Activated effector memory CD4-positive, alpha-beta T cell treated with anti-CD3 and anti-CD28 coated beads, Interleukin-2, amount 50 U/mL, for 16 hours (primary cell): ENCODE results near the gene CNP.

ENCODE experiments used
- DNase-seq: peaks from one replicate; pipeline ENCODE4 v3.0.0-alpha.2; 2020

The CNP gene

DNA sequence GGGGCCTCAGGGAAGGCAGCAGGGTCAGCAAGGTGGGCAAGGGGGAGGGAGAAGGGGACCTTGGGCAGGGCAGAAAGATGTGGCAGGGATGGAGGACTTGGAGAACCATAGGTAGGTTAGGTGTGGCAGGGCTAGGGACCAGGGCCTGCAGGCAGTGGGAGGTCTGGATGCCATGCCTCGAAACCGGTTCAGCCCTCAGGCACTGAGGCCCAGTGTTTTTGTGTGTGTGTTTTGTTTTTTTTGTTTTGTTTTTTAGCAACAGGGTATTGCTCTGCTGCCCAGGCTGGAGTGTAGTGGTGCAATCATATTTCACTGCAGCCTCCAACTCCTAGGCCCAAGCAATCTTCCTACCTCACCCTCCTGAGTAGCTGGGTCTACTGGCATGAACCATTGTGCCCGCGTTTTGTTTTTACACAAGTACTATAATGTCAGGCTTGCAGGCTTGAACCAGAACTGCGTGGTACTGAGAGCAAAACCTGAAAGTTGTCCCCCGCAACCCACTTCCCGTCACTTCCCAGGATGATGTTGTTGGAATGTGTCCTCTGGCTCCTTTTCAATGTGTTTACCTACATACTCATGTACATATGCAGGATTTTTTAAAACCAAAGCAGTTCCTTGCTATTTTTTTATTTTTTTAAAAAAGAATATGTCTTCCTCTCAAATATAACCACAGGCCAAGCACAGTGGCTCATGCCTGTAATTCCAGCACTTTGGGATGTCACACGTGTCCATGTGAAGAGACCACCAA is 23.8 kb upstream of the CNP start:
- no peak for DNase-seq

DNA sequence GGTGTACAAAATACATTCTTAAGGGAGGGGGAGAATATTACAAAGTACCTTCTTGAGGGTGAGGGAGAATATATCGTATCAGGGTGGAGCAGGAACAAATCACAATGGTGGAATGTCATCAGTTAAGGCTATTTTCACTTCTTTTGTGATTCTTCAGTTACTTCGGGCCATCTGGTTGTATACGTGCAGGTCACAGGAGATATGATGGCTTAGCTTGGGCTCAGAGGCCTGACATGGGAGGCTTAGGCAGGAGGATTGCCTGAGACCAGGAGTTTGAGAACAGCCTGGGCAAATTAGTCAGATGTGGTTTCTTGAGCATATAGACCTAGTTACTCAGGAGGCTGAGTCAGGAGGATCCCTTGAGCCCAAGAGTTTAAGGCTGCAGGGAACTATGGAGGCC is 23.1 kb upstream of the CNP start:
- DNase-seq = no peak

DNA sequence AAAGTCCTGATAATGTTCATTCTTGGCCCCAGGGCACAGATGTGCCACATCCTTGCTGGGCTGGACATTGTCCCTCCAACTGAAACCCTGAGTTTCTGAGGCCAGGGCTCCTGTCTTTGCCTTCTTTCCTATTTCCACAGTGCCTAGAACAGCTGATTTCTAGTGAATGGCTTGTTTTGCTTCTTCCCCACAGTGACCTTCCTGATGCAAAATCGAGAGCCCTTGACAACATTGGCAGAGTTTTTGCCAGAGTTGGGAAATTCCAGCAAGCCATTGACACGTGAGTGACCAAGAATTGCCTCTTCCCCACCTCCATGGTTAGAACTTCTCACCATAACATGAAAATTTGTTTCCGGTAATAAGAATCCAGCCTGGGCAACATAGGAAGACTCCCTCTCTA is 21.7 kb upstream of the CNP start:
- no peak for DNase-seq

DNA sequence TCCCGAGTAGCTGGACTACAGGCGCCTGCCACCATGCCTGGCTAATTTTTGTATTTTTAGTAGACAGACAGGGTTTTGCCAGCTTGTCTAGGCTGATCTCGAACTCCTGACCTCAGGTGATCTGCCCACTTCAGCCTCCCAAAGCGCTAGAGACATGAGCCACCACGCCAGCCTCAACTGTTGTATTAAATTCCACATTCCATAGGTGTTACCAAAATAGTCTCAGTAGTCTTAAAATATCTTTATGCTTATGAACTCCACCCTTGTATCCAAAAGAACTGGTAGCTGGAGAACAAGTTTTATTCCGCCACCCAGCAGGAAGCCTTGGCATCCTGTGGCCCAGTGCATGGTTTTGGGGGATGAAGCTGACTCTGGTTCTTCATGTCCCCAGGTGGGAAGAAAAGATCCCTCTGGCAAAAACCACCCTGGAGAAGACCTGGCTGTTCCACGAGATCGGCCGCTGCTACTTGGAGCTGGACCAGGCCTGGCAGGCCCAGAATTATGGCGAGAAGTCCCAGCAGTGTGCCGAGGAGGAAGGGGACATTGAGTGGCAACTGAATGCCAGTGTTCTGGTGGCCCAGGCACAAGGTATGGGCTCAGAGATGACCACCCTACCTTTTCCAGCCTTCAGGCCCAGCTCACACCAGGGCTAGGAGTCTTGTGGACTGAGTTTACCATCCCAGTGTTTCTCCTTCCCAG is 17.7 kb upstream of the CNP start:
- DNase-seq = no peak

DNA sequence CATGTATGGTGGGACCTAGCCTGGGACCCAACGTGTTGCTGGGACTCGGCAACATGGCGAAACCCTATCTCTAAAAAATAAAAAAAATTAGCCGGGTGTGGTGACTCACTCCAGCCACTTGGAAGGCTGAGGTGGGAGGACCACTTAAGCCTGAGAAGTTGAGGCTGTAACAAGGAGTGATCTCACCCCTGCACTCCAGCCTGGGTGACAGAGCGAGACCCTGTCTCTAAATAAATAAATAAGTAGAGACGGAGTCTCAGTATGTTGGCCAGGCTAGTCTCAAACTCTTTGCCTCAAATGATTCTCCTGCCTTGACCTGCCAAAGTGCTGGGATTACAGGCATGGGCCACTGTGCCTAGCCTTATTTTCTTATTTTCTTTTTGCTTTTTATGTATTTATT is 10.1 kb upstream of the CNP start:
- DNase-seq = no peak

DNA sequence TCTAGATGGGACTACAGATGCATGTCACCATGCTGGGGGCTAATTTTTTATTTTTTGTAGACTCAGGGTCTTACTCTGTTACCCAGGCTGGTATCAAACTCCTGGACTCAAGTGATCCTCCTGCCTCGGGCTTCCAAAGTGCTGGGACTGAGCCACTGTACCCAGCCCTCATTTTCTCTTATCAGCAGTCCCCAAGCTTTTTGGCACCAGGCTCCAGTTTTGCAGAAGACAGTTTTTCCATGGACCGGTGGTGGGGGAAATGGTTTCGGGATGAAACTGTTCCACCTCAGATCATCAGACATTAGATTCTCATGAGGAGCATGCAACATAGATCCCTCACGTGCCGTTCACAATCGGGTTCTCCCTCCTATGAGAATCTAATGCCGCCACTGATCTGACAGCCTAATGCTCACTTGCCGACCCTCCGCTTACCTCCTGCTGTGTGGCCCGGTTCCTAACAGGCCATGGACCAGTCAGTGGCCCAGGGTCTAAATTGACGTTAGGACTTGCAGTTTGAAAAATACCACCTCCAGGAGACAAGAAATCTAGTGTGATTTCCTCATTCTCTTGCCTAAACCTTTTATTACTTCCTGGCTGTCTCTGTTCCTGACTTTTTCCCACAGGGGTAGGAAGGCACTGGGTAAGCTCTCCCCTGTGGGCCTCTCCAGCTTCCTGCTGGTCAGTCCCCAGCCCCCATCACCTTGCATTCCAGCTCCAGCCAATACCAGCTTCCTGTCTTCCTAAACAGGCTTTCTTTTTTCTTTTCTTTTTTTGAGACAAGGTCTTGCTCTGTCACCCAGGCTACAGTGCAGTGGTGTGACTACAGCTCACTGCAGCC is 9.3 kb upstream of the CNP start:
- no peak for DNase-seq

DNA sequence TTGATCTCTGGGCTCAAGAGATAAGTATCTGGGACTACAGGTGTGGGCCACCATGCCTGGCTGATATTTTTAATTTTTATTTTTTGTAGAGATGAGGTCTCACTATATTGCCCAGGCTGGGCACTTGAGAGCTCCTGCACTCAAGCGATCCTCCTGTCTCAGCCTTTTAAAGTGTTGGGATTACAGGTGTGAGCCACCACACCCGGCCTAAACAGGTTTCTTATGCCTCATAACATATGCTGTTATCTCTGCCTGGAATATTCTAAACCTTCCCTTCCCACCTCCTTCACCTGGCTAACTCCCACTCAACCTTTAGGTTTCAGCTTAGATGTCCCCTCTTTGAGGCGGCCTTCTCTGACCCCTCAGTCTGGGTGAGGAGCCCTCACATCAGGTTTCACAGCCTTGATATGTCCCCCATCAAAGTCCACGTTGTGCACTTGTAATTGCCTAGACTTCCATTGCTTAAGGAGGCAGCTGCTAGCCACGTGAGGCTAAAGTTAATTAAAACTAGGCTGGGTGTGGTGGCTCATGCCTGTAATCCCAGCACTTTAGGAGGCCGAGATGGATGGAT is 8.6 kb upstream of the CNP start:
- DNase-seq = no peak

DNA sequence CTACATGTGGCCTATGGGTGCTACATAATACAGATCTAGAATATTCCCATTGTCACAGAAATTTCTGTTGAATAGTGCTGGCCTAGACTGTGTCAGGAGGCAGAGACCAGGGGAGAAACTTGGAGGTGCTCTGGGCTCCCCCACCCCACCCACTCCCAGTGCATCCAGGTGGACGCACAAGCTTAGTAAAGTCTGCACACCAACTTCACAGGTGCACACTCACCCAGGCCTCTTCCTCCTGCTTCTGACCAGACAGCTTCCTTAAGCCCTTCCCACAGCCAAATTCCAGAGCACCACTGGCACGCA is 7.6 kb upstream of the CNP start:
- no peak for DNase-seq

DNA sequence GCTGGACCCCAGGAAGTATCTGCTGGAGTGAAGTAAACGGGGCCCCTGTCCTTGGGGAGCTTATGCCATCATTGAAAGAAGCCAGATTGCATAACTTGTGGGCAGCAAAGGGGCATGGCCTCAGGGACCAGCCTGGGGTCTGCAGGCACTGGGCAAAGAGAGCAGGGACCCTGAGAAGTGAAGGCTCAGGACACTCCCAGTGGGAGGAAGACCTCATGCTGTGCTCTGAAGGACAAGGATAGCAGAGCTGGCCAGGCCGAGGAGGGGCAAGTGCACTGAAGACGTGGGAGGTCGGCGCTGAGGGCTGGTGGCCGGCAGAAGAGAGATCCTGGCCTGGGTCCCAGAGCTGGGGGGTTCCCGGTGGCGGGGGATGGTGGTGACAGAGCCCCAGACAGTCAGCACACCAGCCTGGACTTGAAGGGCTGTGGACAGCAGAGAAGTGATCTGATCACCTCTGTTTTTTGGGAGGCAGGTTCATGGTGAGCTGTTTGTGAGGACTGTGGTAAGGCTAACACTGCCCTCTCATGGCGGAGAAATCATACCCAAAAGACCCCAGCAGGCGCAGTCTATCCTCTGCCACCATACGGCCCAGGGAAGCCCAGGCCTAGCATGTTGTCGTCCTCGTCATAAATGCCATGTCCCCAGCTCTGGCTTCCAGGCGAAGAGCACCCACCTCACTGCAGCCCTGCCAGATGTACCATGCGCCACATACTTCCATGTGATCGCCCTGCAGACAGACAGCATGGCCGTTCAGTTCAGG is 7.1 kb upstream of the CNP start:
- no peak for DNase-seq

DNA sequence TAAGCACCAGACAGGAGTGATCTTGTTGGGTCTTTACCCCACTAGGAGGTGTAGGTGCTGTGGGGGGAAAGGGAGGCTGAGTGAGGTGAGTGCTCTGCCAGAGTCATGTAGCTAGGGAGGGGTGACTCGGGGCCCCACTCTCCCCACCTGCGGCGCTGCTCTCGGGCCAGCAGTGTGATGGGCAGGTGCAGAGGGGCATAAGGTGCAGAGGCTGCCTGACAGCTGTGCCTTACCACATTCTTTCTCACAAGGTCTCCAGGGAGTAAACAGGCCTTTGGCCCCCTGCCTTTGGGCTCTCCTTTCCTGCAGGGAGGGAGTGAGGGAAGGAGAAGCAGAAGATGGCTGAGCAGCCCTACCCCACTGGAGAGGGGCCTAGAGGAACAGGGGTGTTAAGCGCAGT is 4.5 kb upstream of the CNP start:
- DNase-seq = no peak

DNA sequence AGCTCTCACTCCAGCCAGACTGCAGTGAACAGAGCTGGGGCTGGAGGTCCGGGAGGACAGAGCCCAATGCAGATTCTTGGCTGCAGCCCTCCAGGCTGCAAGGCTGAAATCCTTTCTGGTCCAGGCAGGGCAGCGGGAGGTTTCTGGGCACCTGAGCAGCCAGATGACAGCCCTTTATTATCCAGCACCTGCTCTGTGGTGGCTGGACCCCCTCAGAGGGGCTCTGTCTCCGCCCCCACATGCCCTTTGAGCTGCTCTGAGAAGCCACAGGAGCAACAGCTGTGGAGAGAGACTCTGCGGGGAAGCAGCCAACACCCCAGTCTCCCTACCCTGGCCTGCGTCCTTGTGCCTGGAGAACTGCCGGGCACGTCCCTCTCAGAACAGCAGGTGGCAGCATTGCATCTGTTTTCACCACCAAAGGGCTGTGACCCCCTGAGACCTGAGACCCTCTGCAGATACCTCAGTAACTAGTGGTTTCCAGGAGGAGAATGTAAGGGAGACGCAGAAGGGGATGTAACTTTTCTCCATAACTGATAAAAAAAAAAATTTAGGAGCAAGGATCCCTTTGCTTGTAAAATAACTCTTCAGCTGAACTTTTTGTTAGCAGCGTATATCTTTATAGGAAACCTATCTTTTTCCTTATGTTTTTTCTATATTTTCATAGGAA is 3.7 kb upstream of the CNP start:
- DNase-seq = peak; percentile 88

DNA sequence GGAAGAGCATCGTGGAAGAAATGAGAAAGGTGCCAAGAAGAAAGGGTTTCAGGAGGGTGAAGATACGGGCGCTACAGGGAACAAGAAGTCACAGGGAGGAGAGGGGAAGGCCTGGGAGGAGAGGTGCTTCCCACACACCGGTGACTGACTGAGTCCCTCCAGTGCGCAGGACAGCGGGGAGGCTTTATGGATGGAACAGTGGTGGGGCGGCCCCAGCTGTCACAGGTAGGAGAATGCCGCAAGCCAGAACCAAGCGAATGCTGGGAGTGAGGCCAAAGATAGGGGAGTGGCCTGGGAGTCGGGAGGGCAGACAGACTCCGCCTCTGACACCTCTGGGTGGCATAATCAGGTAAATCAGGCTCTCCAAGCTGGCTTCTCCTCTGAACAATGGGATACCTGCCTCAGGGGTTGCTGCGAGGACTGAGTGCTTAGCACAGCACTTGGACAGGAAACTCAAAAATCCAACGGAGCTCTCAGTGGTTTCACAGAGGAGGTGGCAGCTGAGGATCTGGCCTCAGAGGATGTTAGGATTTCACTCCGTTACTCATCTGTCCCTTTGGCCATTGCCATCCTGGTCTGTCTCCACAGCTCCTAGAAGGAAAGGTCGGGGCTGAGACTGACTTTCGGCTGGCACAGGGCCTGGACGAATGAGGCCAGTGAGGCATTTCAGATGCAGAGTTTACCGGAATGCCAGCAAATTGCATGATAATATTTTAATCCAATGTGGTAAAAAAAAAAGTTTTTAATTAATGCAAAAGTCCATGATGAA is 717 bp upstream of the CNP start:
- DNase-seq = peak; percentile 89

DNA sequence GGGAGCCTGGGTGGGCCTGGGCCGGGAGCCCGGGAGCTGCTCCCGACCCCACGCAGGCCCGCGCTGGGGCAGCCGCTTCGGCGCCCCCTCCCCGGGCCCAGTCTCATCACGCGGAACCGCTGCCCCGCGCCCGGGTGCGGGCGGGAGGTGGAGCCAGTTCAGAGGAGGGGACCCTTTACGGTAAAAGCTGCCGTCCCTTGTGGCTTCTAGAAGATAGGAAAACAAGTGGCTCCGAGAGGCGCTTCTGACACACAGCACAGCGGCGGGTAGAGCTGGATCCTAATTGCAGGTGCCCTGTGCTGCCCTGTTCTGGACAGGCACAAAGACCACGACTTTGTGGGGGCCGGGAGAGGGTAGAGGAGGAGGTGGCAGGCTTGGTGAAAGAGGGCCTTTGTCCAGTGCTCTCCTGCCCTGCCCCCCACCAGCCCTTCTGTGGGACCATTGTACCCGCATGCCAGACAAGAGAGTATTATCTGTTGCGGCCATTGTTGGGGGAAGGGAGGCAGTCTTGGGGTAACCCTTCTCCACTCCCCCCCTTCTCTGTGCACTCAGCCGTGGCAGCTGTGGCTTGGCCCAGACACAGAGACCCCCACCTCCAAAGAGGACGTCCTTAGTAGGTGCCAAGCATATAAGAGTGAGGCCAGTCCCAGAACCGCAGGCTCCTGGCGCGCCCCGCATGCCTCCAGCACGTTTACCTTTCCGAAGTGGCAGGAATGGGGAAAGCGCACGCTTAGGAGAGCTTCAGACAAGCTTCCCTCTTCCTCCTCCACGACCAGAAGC is 736 bp downstream of the CNP start:
- DNase-seq = peak; percentile 77

DNA sequence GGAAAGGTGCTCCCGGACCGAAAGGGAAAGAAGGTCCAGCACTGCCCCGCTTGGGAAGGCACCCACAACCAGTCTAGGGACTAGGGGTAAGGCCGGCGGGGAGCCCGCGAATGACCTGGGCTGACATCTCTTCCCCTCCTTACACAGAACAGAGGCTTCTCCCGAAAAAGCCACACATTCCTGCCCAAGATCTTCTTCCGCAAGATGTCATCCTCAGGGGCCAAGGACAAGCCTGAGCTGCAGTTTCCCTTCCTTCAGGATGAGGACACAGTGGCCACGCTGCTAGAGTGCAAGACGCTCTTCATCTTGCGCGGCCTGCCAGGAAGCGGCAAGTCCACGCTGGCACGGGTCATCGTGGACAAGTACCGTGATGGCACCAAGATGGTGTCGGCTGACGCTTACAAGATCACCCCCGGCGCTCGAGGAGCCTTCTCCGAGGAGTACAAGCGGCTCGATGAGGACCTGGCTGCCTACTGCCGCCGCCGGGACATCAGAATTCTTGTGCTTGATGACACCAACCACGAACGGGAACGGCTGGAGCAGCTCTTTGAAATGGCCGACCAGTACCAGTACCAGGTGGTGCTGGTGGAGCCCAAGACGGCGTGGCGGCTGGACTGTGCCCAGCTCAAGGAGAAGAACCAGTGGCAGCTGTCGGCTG is 1.5 kb downstream of the CNP start:
- no peak for DNase-seq

DNA sequence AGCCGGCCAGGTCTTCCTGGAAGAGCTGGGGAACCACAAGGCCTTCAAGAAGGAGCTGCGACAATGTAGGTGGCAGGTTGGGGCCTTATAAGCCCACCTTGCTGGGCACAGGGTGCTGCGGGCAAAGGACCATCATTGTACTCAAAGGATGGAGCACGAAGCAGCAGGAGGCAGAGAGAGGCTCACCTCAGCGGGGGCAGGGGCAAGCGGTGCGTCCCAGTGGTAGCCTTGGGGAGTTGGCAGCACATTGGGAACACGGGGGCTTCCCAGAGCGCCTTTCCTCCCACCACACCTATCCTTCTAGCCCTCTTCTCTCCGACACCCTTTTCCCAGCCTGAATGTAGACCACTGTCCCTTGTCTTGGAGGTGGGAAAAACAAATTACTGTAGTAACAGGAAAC is 2.1 kb downstream of the CNP start:
- DNase-seq = no peak

DNA sequence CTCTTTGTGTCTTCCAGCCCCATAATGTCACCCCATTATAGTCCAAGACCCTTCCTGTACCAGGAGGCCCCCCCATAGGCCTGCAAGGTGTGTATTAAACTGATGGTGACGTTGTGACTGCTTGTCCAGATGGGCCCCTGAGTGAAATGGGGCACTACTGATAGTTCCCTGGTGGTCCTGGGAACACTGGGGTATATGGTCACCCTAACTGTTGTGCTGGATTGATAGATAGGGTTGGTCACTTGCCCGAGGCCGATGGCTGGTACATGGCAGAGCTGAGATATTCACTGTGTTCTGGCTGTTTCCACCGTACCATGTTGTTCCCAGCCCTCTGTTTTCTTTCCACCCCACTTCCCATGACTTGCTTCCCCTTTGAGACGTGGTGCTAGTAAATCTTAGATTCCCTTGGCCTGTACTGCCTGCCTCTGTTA is 4.3 kb downstream of the CNP start:
- DNase-seq = no peak

DNA sequence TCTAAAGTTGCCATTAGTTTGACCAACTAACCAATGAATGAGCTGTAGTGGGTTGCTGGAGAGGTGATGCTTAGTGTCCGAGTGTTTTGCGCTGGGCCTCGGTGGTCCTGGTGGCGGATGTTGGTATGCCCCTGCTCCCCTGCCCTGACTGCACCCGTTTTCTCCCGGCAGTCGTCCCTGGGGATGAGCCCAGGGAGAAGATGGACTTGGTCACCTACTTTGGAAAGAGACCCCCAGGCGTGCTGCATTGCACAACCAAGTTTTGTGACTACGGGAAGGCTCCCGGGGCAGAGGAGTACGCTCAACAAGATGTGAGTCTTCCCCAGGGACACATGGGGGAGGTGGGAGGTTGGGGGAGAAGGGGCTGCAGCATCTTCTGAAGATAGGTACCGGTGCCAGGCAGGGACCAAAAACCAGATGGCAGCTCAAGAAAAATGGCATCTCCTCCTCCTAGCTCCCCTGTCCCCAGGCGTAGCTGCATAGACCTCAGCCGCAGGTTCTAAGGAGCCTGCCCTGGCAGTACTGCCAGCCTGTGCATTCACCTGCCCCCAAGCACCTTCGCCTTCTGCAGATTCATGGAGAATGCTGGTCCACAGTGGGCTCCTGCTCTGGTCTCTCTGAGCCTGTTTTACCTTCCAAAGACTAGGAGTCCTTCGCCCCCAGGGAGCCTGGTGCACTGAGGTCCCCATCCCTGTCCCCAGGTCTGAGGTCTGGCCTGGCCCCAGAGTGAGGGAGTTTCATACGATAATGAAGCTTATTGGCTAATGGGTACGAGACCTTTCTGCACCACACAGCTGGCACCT is 5.3 kb downstream of the CNP start:
- no peak for DNase-seq

DNA sequence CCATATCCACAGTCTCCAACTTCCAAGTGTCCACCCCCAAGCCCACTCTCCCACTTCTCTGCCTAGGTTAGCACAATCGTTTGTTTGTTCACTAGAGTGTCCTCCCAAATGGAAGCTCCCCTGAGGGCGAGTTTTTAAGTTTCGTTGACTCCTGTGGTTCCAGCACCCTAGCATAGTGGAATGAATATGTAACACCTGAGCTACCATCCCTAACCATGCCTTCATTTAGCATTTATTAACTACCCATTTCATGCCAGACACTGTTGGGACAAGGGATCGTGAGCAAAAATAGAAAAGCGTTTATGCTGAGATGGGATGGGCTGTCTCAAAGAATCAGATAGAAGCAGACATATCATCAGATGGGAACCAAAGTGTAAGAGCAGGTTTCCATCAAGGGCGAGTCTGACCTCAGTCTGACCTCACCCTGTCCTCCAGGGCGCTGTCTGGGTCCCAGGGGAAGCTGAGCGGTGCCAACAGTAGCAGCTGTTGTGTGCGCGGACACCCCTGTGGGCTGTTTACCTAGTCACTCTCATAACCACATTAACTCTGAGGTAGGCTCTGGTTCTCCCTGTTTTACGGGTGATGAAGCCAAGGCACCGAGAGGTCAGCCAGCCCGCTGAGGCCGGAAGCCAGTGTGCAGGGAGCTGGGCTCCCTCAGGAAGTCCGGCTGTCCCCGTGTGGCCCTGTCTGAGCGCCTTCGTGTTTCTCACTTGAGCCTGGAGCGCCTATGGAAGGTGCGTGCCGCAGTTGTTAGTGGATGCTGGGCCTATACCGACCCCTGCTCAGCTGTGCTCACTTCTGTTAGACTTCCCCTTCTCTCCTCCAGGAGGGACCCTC is 6.2 kb downstream of the CNP start:
- DNase-seq = no peak
